ENCODE data around the gene PTCRA.

DNA sequence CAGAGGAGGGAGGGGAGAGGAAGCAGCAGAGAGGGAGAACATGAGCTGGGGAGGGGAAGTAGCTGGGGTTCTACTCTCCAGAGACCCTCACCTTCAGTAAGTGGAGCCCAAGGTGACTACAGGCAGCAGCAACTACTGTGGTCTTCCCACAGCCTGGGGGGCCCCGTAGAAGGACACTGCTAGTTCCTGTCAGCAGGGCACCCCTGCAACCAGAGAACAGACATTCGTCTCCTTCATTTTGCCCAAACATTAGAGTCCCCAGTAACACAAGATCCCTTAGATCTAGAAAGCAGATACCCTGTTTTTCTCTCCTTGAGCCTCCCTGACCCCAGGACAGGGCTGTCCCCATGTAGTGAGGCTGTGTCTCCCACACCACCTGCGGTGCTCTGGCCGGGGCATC is 52.9 kb downstream of the PTCRA start:
- TF ChIP-seq EZH2phosphoT487 (IDR thresholded peaks at IDR 0.05; ENCODE audit: insufficient read depth, low read depth) = no peak
- no peak for TF ChIP-seq EZH2 (IDR thresholded peaks at IDR 0.05; ENCODE audit: insufficient read depth, poor library complexity, severe bottlenecking)

Data from GM23248 (cell line).